Right lobe of liver (tissue), 6 donors: ENCODE results near the gene B3GALNT1. TPM values are rescaled to one million over a fixed set of nuclear protein-coding genes. Genes with fewer than 3 reads are reported as not detected.

ENCODE experiments used
- ATAC-seq, 4 donors: fragments of 200-7000 bp; cut with Tn5 transposase; one replicate each; pipeline ENCODE4 v1.9.1; 2020; ENCODE audit warnings: mild to moderate bottlenecking in 4 of 4, moderate library complexity in 4 of 4
- DNase-seq, 3 donors: peaks; one replicate each; pipeline ENCODE4 v3.0.0-alpha.2; 2020
- H3K27ac ChIP-seq, 3 donors: fragments of 200-600 bp; one replicate each; pipeline ENCODE4 v1.8.0; 2022
- H3K27me3 ChIP-seq, 2 donors: fragments of 200-600 bp; one replicate each; pipeline ENCODE4 v1.8.0; 2022
- H3K36me3 ChIP-seq, 4 donors: fragments of 200-600 bp; sonication (generic) in 1 of 4; one replicate each; pipeline versions ENCODE4 v1.5.1 to v1.8.0; 2017 to 2022; ENCODE audit warnings: control low read depth in 1 of 4
- H3K4me1 ChIP-seq, 4 donors: fragments of 200-600 bp; sonication (generic) in 1 of 4; one replicate each; pipeline versions ENCODE4 v1.5.1 to v1.8.0; 2017 to 2022; ENCODE audit warnings: control low read depth in 1 of 4
- H3K4me3 ChIP-seq, 3 donors: fragments of 200-600 bp; one replicate each; pipeline ENCODE4 v1.8.0; 2022
- H3K9me3 ChIP-seq, 4 donors: fragments of 200-600 bp; sonication (generic) in 1 of 4; one replicate each; pipeline versions ENCODE4 v1.5.1 to v1.8.0; 2017 to 2022; ENCODE audit warnings: control low read depth in 1 of 4
- POLR2A ChIP-seq: fragments of 450-650 bp; IDR thresholded peaks from one replicate; pipeline ENCODE4 v1.6.1; 2017; ENCODE audit warnings: antibody characterized with exemption, mild to moderate bottlenecking
- WGBS: methylation state at CpG from one replicate; pipeline ENCODE4 v1.1.6; 2018; ENCODE audit warnings: low coverage, low lambda C conversion rate; ENCODE audit not compliant: insufficient coverage; ENCODE audit errors: missing lambda C conversion rate; 5-methylcytosine and 5-hydroxymethylcytosine counted together
- intact Hi-C, 2 donors: fragments of 100-400 bp; cut with DNase I; formaldehyde crosslinking; loops; one replicate each; pipeline versions ENCODE4 v1.11.2 to v1.14.1; 2022
- total RNA-seq, 6 experiments: library from RNA; depleted of rRNA in 2 of 6; stranded (reverse); fragments of >200 nt in 2 of 6; fragmentation: NEBNext Ultra II Directional in 3 of 6; extraction: Animal tissue kit (Norgen Biotek cat#: 25700) in 3 of 6; gene quantifications; one replicate each; pipeline versions ENCODE4 v1.1.0 to v1.2.4, GENCODE V29; 2016 to 2023
- TF ChIP-seq, protein P1 (sequence below), 4 donors: fragments of 200-600 bp in 3 of 4; fragments of 450-650 bp in 1 of 4; IDR thresholded peaks; one replicate each; pipeline versions ENCODE4 v1.5.1 to v1.8.0; 2016 to 2022; ENCODE audit warnings: antibody characterized with exemption in 4 of 4, mild to moderate bottlenecking in 2 of 4
- donor health status: DM: no; HTN: yes; CAD: no.
- donor health status: DM: no; HTN: no; CAD: no.
- donor health status: DM: no; HTN: no; CAD: no.
- donor health status: DM: no; HTN: yes; CAD: no.
- donor health status: DM: no; HTN: yes; CAD: no.

Gene B3GALNT1
- total RNA-seq, 6 experiments from 2014 or later = 0.24 to 1.5 (median 0.70) TPM

DNA sequence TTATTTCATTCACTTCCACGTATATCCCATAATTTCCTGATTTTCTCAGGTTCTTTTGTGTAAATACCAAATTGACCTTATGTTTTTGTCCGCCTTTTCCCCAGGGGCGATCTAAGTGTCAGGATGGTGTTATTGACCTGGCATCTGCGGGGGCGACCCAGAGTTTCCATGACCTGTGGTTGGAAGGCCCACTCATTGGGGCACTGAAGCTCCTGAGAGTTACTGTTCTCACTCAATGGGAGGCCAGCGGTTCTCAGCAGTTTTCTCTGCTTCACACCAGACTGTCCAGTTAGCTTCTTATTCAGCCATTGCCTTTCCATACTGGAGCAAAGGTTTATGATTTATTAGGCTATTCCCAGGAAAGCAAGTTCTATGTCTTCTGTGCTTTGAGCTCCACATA, 53.3 kb downstream of the B3GALNT1 start:
- no peak overlapping the region for H3K27ac ChIP-seq
- no peaks in the 10 kb centered on the region for H3K36me3 ChIP-seq
- H3K9me3 ChIP-seq = no peaks in the 10 kb centered on the region
- no peak for DNase-seq
- no peaks in the 10 kb centered on the region for H3K4me1 ChIP-seq
- 84% methylated on average over 3 of the region's 6 CpGs for WGBS
- ATAC-seq = no peak
- TF ChIP-seq, protein P1, sequence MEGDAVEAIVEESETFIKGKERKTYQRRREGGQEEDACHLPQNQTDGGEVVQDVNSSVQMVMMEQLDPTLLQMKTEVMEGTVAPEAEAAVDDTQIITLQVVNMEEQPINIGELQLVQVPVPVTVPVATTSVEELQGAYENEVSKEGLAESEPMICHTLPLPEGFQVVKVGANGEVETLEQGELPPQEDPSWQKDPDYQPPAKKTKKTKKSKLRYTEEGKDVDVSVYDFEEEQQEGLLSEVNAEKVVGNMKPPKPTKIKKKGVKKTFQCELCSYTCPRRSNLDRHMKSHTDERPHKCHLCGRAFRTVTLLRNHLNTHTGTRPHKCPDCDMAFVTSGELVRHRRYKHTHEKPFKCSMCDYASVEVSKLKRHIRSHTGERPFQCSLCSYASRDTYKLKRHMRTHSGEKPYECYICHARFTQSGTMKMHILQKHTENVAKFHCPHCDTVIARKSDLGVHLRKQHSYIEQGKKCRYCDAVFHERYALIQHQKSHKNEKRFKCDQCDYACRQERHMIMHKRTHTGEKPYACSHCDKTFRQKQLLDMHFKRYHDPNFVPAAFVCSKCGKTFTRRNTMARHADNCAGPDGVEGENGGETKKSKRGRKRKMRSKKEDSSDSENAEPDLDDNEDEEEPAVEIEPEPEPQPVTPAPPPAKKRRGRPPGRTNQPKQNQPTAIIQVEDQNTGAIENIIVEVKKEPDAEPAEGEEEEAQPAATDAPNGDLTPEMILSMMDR (IDR thresholded peaks at IDR 0.05) = no peak
- TF ChIP-seq POLR2A = no peak
- intact Hi-C loops = no loop called here
- no peak overlapping the region for H3K4me3 ChIP-seq
- H3K27me3 ChIP-seq = no peaks in the 10 kb centered on the region

DNA sequence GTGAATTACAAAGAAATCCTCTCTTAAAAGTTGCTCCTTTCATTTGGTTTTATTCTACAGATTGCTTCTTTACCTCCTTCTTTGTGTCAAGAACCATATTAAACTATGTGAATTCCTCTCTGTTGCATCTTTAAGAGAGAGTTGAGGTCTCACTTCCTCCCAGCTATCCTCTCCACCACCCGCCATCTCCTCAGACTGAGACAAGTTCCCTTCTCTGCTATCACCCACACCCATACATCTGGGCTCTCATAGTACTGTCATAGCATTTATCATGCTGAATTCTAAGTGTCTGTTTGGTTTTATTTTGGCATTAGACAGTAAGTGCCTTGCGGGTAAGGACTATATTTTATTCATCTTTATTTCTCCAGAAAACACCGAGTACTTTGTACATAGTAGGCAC, 54.2 kb downstream of the B3GALNT1 start:
- WGBS = 85% methylated on average over 3 of the region's 3 CpGs
- DNase-seq (no peak), ATAC-seq (peak in 1 of 4 donors; percentile 30)
- no peaks in the 10 kb centered on the region for H3K27me3 ChIP-seq
- H3K27ac ChIP-seq = no peak overlapping the region
- TF ChIP-seq POLR2A = no peak
- TF ChIP-seq, protein P1 (IDR thresholded peaks at IDR 0.05) = no peak
- no peaks in the 10 kb centered on the region for H3K36me3 ChIP-seq
- intact Hi-C loops = no loop called here
- H3K4me1 ChIP-seq = no peaks in the 10 kb centered on the region
- H3K4me3 ChIP-seq = no peak overlapping the region
- no peaks in the 10 kb centered on the region for H3K9me3 ChIP-seq

DNA sequence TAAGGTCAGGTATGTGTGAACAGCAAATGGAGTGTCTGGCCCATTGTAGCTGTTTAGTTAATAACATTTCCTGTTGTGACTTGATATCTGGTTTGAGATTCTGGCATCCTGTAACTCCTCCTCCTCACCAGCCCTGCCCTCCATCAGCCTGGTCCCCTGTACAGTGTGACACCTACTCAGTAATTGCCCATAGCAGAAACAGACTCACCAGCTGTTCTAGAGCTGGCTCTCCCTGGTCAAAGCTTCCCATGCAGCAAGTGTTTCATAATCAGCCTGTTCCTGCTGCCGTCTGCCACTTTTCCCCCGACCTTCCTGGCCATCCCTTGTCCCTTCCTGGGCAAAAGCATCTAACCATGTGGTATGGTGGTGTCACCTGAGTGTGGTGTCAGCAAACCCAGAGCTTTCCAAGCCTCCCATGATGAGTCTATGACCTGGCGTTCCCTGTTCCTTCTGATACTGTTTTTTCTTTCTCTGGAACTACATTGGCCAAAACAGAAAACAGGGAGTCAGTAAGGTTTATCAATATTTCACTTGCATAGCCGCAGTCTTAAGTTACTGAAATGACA, 55.4 kb downstream of the B3GALNT1 start:
- peak in 3 of 4 donors; percentile 40 to 52 (median 43) for ATAC-seq
- intact Hi-C loops = no loop called here
- Histone ChIP-seq H3K36me3 (no peaks in the 10 kb centered on the region), H3K4me3 (no peak overlapping the region), H3K27me3 (no peaks in the 10 kb centered on the region), H3K27ac (no peak overlapping the region), H3K4me1 (no peaks in the 10 kb centered on the region), H3K9me3 (no peaks in the 10 kb centered on the region)
- 57% methylated on average over 3 of the region's 4 CpGs for WGBS
- TF ChIP-seq, protein P1 (IDR thresholded peaks at IDR 0.05) = no peak
- TF ChIP-seq POLR2A = no peak
- no peak for DNase-seq

DNA sequence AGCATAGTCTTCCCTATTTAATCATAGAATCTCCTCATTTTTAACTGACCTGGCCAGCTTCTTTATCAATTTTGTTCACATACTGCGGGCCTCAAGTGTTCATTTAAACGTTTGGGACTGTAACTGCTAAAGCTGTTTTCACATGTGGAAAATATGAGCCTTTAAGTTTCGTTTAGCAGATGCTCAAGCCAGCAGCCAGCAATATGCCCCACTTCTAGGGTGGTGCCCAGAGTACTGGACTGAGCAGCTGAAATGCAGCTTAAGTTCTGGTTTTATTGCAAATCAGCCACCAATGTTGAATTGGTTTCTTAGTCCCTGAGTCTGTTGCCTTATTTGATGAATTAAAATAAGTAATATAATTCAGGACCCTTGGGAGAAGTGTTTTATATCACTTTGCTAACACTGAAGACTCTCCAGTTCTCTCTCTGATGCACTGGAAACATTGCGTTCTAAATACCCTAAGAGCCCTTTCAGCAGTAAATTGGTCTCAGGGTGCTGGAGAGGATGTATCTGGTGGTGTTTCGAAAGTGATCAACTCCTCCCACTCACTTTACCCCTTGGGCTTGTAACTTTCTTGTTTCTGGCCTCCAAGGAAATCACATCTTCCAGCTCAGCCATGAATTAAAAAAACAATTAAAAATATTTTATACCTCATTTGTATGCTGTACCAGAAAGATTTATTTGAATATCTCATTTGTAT, 61.7 kb downstream of the B3GALNT1 start:
- DNase-seq (no peak), ATAC-seq (no peak)
- WGBS = 84% methylated on average over 5 of the region's 5 CpGs
- no peaks in the 10 kb centered on the region for H3K36me3 ChIP-seq
- TF ChIP-seq, protein P1 (IDR thresholded peaks at IDR 0.05) = no peak
- TF ChIP-seq POLR2A = no peak
- H3K27me3 ChIP-seq = no peaks in the 10 kb centered on the region
- no peak overlapping the region for H3K27ac ChIP-seq
- intact Hi-C loops = no loop called here
- no peaks in the 10 kb centered on the region for H3K9me3 ChIP-seq
- H3K4me3 ChIP-seq = no peak overlapping the region
- H3K4me1 ChIP-seq = peaks cover 0 to 12% (median 0%) of the 10 kb centered on the region in 4 donors
